Muscle of back (tissue), 11 donors: ENCODE measurements around the gene SFSWAP. TPM values are rescaled to one million over a fixed set of nuclear protein-coding genes. Genes with fewer than 3 reads are reported as not detected.
"Not testable (repeated sequence)": the region's sequence is repeated elsewhere in the genome, so short reads cannot be mapped to it uniquely, and the experiment has no call there.

Experiments used
- DNase-seq, 3 donors: peaks; one replicate each; pipeline versions ENCODE4 v3.0.0 to v3.0.0-alpha.2; 2013
- polyA plus RNA-seq, 10 donors: library from polyadenylated mRNA; unstranded; fragments of 120-200 nt; gene quantifications; one replicate each; pipeline ENCODE4 v1.2.1, GENCODE V29; 2013; ENCODE audit not compliant: insufficient read length in 10 of 10

The SFSWAP gene
- polyA plus RNA-seq, 10 donors: 24.5 to 45.6 (median 30.9) TPM

DNA sequence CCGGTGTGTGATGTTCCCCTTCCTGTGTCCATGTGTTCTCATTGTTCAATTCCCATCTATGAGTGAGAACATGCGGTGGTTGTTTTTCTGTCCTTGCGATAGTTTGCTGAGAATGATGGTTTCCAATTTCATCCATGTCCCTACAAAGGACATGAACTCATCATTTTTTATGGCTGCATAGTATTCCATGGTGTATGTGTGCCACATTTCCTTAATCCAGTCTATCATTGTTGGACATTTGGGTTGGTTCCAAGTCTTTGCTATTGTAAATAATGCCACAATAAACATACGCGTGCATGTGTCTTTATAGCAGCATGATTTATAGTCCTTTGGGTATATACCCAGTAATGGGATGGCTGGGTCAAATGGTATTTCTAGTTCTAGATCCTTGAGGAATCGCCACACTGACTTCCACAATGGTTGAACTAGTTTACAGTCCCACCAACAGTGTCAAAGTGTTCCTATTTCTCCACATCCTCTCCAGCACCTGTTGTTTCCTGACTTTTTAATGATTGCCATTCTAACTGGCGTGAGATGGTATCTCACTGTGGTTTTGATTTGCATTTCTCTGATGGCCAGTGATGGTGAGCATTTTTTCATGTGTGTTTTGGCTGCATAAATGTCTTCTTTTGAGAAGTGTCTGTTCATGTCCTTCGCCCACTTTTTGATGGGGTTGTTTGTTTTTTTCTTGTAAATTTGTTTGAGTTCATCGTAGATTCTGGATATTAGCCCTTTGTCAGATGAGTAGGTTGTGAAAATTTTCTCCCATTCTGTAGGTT is 98.8 kb downstream of the SFSWAP start:
- not testable (repeated sequence) for DNase-seq

DNA sequence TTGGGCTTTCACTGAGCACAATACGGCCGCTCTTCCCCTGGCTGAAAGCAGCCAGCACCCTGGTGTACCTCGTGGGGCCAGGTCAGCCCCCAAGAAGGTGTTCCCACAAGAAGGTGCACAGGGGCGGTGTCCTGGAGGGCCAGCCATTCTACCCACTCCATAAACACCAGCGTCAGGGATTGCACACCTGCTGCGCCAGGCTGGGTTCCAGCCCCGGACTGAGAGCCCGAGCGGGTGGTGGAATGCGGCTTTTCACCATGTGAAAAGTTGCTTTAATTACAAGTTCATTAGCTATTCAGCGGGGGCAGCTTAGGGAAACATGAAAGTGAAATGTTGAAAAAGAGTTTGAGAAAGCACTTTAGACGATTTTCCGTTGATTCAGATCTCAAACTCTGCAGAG is 99.8 kb downstream of the SFSWAP start:
- no peak for DNase-seq

DNA sequence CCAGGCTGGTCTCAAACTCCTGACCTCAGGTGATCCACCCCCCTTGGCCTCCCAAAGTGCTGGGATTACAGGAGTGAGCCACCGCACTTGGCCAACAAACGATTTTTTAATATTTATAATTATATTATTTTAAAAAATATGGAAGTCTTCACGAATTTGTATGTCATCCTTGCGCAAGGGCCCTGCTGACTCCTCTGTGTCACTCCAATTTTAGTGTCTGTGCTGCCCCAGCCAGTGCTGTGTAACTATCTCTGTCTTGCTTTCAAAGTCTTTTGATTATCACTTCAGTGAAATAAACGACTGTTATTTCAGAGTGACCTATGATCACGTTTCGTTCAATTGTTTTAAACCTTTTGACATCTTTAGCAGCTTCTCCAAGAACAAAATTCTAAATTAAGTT is 104.2 kb downstream of the SFSWAP start:
- no peak for DNase-seq

DNA sequence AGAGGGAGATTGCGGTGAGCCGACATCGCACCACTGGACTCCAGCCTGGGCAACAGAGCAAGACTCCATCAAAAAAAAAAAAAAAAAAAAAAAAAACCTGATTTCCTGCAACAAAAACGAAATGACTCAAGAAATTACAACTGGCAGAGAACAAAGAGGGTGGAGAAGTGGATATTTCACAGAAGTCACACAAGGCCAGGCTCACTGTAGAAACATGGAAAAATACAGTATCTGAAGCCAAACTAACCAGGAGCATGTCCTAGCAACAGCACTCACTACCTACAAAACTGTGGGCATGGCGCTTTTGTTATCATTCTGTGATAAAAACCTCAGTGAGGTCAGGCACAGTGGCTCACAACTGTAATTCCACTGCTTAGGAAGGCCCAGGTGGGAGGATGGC is 105.6 kb downstream of the SFSWAP start:
- no peak for DNase-seq

DNA sequence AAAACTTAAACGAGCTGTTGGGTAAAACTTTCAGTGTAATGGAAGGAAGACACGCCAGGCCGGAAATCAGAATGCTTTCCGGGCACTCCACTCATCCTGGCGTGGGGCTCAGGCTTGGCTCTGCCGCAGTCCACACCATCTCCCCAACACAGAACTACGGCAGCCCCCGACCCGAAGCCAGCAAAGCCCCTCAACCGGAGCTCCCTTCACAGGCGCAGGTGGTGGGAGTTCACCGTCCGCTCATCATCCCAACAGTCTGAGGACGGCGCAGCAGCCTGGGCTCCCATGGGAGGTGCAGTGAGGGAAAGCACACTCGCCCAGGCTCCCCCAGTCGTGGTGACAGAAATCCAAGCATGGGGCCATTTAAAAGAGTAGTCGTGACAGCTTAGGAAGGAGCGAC is 106.4 kb downstream of the SFSWAP start:
- DNase-seq: no peak

DNA sequence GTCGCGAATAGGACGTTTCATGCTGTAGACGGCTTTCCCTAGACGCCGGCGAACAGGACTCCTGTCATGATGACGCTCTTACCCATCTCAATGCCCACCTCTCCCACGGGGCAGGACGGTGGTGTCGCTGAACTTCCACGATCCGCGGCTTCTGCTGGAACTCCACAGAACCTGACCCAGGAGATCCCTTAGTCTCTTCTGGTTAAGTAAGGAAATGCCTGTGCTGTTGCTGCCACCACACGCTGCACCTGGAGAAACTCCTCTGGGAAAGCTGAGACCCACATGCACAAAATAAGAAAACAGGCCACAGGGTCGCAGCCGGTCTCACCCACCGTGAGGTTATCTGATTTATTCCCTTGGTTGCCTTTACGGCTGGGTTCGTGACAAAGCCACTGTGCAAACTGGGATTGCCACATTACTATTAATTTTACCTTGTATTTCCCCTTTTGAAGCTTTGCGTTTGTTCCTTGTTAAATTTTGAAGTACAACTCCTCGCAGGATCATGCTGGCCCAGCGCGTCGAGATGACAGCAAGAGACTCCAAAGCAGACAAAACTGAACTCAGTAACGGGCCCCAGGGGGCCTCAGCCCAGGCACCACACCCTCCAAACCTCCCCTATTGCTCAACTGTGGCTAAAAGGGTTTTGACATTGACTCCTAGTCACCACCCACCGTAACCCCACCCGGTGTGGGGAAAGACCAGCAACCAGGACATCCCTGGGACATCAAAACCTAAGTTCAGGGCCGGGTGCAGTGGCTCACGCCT is 108.1 kb downstream of the SFSWAP start:
- DNase-seq: no peak

DNA sequence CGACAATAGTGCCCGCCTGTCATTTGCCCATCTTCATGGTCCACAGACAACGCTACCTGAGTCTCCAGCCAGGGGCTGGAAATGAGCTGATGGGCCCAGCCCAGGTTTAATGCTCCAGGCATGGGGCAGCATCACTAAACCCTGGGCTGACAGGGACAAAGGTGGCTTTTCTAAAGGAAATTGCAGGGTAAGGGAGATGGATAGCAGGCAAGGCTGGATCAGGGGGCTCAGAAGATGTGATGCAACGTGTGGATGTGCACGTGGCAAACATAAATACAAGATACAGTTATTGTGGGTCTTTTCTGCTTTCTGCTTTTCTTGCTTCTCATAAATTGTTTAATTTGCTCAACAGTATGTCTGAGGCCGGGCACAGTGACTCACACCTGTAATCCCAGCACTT is 113.6 kb downstream of the SFSWAP start:
- DNase-seq: no peak

DNA sequence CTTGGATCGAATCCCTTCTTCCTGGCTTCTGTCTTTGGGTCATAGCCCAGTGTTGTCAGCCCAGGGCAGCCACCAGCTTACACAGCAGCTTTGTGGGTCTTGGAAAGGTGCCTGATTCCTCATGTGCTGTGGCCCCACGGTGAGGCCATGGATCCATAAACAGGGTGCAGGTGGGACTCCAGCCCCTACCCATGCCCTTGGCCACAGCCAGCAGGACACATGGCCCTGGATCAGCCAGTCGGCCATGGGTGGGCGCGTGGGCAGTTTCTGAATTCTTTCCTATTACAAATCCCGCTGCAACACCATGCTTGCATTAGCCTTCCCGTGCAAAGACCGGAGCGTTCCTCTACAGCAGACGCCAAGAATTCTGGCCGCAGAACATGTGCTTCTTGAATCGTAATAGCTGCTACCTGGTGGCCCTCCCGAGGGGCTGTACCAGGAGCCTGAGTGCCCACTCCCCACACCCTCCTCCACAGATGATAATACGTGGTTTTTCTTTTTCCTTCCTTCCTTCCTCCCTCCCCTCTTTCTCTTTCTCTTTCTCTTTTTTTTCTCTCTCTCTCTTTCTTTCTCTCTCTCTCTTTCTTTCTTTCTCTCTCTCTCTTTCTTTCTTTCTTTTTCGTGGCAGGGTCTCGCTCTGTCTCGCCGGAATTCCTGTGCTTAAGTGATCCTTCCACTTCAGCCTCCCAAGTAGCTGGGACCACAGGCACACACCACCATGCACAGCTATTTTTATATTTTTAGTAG is 114.4 kb downstream of the SFSWAP start:
- DNase-seq: no peak

DNA sequence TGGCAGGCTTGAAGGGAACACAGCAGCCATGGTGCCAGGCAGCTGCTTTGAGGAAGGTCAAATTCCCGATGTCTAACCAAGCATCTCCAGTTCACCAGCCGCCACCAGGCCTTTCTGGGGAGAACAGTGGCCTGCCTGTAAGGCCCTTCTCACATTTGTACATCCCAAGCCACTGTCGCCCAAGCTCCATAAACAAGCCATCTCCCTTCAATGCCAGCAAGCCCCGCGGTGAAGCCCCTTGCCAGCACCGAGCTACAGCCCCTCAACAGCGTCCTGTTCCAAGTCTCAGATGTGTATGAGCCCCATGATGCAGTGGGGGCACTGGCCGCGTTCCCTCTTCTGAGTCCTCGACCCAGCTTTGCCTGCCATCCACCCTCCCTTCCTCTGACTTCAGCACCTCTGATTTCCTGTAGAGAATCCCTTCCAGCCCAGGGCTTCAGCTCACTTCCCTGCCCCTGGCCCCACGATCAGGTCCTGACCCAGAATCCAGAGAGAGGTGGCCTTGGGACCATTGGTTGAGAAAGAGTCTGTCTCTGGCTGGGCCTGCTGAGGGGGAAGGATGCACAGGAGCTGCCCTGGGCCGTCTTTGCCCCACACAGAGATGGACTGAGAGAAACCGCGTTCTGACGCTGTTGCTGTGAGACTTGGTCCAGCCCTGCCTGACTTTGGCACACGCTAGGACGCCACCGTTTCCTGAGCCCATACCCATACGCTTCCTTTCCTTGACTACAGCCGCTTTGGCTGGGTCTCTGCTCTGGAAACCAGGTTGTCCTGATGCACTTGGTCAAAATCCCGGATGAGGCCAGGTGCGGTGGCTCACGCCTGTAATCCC is 115.4 kb downstream of the SFSWAP start:
- DNase-seq: no peak

DNA sequence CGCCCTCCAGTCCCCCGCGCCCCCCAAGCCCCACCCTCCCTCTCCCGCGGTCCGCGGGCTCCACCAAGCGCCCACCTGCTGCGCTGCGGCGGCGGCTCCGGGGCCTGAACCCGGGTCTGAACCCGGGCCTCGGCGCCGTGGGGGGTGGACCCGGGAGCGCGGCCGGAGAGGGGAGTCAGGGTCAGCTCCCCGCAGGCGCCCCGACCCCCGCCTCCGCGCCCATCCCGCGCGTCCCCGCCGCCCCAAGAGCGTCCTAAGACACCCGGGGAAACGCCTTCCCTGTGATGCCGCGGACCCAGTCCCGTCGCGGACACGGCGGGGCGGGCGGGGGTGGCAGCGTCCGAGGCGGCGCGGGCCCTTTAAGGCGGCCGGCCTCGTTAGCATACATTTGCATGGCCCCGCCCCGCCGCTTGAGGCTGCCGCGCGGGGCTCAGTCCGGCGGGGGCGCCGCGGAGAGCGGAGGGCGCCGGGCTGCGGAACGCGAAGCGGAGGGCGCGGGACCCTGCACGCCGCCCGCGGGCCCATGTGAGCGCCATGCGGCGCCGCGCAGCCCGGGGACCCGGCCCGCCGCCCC is 117.2 kb downstream of the SFSWAP start, which contains the start of gene MMP17:
MMP17 (plus strand) TSS at position 433 of the 574 bp plus-strand sequence; CDS start at position 535, 102 bp downstream.
- peak; percentile 47 to 84 (median 65) for DNase-seq

DNA sequence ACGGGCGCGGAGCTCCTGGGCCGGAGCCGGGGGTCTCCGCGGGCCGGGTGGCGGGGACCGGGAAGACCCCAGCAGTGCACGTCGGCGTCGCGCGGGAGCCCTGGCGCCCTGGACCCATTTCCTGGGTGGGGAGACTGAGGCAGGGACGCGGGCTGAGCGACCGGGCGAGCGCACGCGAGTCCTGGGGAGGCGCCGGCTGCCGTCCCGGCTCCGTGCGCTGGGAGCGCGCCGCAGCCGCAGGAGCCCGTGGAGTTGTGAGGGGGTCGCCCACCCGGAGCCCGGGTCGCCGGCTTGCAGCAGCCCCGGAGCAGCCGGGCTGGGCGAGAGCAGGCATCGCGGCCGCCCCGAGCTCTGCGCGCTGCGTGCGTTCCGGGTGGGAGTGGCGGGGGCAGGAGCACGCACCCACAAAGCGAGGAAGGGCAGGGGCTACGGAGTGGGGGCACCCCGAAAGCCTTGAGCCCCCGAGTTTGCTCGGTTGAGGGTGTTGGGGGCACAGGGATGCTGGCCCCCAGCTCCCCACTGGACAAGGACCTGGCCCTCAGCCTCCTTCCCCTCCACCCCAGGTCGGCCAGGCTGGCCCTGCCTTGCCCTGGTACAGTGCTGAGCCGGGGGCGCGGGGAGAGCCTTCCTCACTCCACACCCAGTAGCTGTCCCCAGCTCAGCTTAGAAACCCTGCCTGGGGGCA is 117.9 kb downstream of the SFSWAP start:
- peak in 1 of 3 donors; percentile 70 for DNase-seq

DNA sequence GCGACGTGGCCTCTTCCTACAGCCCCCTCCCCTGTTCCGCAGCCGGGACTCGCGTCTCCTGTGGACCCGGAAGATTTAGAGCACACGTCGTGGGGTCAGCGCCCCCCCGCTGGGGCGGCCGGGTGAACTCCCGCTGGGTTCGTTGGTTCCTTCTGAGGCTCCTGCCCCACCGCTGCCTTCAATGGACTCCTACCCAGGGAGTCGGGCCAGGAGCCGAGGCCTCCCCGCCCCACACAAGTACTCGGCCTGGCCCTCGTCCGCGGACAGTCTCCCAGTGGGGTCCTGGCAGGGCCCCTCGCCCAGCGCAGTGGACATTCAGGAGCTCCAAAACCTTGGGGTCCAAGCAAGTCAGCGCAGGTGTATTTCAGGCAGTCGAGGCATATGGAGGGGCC is 118.5 kb downstream of the SFSWAP start:
- DNase-seq: peak in 1 of 3 donors; percentile 16

DNA sequence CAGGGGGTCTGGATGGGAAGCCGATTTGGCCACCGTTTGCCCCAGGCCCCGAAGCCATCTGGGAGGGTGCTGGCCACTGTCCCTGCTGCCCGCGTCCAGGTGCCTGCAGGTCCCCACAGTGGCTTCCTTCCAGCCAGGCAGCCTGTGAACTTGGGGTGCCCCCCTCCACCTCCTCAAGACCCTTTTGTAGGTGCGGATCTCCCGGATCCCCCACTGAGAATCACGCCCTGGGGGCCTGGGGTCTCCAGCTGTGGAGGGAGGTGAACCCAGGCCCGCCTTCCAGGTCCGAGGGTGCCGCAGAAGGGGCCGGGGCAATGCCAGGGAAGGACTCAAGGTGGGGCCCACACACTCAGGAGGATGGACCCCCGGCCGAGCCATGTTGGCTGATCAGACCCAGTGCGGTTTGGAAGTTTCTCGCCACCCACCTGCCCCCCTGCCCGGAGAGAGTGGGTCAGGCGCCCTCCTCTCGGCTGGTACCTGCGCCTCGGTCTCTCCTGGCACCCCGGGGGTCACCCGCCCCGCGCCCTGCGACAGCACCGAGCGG is 119.0 kb downstream of the SFSWAP start:
- peak in 2 of 3 donors; percentile 11 to 56 for DNase-seq

DNA sequence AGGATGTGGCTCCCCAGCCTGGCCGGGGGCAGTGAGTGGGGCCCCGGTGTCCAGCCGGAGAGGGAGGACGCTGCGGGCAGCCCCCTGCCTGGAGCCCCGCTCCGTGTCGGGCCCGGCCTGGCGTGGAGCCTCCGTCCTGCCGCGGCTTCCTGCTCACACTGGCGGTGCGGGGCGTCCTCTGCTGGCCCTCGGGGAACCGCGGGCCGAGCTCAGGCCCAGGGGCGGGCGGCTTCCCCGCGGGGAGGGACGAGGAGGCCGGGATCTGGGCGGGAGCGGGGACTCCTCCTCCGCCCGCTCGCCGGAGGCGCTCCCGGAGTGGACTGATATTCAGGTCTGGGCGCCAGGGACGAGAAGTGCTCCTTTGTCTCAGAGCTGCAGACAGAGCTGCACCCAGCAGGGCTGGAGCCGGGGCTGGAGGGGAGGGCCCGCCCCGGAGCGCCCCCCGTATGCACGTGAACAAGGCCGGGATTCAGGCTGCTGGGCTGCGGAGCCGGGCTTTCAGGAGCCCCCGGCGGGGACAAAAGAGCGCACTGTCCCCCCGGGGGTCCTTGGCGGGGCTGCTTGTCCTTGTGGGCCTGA is 119.5 kb downstream of the SFSWAP start:
- DNase-seq: peak; percentile 73 to 92 (median 75)

DNA sequence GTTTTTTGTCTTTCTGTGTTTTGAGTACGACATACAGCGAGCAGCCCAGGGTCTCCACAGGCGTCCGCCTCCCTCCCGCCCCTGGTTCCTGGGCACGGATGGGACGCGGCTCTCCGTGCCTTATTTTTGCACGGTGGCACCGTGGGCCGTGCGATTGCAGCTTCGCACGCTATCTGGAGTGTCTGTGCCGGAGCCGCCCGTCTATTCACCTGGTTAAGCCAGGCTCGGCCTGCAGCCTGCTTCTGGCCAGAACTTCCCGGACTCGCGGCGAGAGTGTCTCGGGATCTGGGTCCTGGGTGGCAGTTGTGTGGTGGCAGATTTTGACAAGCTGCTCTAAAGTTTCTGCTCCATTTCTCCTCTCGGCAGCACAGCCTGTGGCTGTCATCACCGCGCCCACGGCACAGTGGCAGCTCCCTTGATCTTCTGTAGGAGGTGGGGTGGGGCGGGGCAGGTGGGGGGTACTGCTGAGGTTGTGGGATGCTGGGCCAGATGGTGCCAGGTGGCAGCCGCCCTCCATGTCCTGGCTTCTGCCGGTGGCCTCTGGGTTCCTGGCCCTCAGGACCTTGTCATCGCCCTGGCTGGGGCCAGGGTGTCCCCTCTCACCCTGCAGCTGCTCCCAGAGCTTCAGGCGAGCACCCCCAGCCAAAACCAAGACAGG is 120.2 kb downstream of the SFSWAP start:
- DNase-seq: peak in 2 of 3 donors; percentile 18 to 67

DNA sequence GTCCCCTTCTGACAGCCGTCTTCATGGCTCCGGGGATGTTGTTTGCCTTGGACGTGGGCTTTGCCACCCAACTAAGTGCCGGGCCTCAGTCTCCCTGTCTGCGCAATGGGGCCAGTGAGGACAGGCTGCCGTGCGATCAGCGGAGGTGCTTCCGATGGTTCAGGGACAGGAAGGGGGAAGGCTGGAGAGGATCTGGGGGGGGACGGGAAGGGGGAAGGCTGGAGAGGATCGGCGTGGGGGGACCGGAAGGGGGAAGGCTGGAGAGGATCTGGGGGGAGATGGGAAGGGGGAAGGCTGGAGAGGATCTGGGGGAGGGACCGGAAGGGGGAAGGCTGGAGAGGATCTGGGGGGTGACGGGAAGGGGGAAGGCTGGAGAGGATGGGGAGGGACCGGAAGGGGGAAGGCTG is 120.7 kb downstream of the SFSWAP start:
- DNase-seq: peak; percentile 84 to 93 (median 88)

DNA sequence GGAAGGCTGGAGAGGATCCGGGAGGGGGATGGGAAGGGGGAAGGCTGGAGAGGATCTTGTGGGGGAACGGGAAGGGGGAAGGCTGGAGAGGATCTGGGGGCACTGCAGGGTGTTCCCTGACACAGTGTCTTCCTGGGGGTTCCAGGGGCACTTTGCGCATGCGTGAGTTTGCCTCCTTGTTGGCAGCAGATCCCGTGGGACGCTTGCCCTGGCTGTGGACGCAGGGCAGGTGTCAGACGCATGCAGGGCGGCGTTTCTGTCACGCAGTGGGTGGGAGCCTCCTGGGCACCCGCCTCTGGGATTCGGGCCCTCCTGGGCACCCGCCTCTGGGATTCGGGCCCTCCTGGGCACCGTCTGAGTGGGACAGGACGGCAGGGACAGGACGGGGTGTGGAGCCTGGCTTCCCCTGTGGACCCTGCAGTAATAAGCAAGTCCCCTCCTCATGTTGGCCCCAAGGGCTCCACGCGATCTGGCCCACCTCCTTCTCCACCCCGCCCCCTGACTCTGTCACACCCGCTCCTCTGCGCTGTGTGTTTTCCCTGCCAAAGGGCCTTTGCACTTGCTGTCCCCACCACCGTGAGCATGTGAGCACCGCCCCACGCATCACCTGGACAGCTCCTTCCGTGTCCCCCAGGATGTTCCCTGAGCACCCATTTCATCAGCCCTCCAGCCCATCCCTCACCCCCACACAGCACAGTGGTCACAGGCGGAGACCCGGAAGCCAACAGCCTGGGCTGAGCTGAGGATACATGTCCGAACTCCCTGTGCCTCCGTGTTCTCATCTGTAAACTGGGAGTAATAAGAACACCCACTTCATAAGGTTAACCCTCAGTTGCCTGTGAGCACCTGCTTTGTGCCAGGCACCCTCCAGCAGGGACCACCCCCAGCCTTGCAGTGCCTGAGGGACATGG is 121.7 kb downstream of the SFSWAP start:
- peak in 2 of 3 donors; percentile 26 to 64 for DNase-seq
